SK-N-SH (cell line): ENCODE results near the gene HS6ST3. TPM values are rescaled to one million over a fixed set of nuclear protein-coding genes. Genes with fewer than 3 reads are reported as not detected.

ENCODE experiments used
- CTCF ChIA-PET: fragments of 300-600, 350-600 bp; formaldehyde crosslinking; extraction: SDS; loops from one replicate; lab custom pipeline; 2021; lab: Yijun Ruan, JAX
- POLR2A ChIA-PET: fragments of 350-600 bp; sonication (Branson Sonifier 250); formaldehyde crosslinking; extraction: SDS; loops from one replicate; lab custom pipeline; 2020; ENCODE audit warnings: antibody characterized with exemption, inconsistent platforms; lab: Yijun Ruan, JAX
- DNase-seq: peaks from one replicate; pipeline ENCODE4 v3.0.0; 2012
- H2AFZ ChIP-seq: fragments of 200-600 bp; sonication (generic); 2 replicates; pipeline ENCODE4 v1.8.1; 2016; ENCODE audit warnings: antibody characterized with exemption, mild to moderate bottlenecking, low read depth
- H3F3A ChIP-seq: fragments of 200-600 bp; sonication (generic); replicated peaks from 2 replicates; pipeline ENCODE3; 2016; ENCODE audit warnings: antibody characterized with exemption, mild to moderate bottlenecking; ENCODE audit not compliant: insufficient read depth
- H3K27ac ChIP-seq, 2 experiments: fragments of 200-500 bp in 1 of 2; fragments of 200-600 bp in 1 of 2; sonication (Bioruptor generic) in 1 of 2; sonication (generic), shearing (Covaris generic) in 1 of 2; 2 replicates each; pipeline versions ENCODE4 v1.5.1 to v1.6.1; 2014 to 2016; ENCODE audit warnings: low read depth in 2 of 2, inconsistent platforms in 1 of 2, low read length in 1 of 2, mild to moderate bottlenecking in 1 of 2, mixed read lengths in 1 of 2
- H3K27me3 ChIP-seq: fragments of 200-600 bp; sonication (generic), shearing (Covaris generic); 2 replicates; pipeline ENCODE4 v1.6.1; 2016; ENCODE audit warnings: mixed run types; ENCODE audit not compliant: insufficient read depth
- H3K36me3 ChIP-seq, 2 experiments: fragments of 200-500 bp in 1 of 2; fragments of 200-600 bp in 1 of 2; sonication (Bioruptor generic) in 1 of 2; sonication (generic) in 1 of 2; replicated peaks in 1 of 2; 2 replicates each; pipeline versions ENCODE3 to v1.5.1; 2014 to 2016; ENCODE audit warnings: low read length in 1 of 2, mild to moderate bottlenecking in 1 of 2; ENCODE audit not compliant: insufficient read depth in 2 of 2, control insufficient read depth in 1 of 2
- H3K4me1 ChIP-seq, 2 experiments: fragments of 200-500 bp in 1 of 2; fragments of 200-600 bp in 1 of 2; sonication (Bioruptor generic) in 1 of 2; sonication (generic), shearing (Covaris generic) in 1 of 2; 2 replicates each; pipeline versions ENCODE4 v1.5.1 to v1.6.1; 2014 to 2016; ENCODE audit warnings: low read depth in 1 of 2, low read length in 1 of 2, mixed run types in 1 of 2; ENCODE audit not compliant: insufficient read depth in 2 of 2, control insufficient read depth in 1 of 2
- H3K4me2 ChIP-seq: fragments of 200-600 bp; sonication (generic), shearing (Covaris generic); 2 replicates; pipeline ENCODE4 v1.6.1; 2017; ENCODE audit warnings: mixed run types
- H3K4me3 ChIP-seq, 2 experiments: fragments of 200-500 bp in 1 of 2; fragments of 200-600 bp in 1 of 2; sonication (Bioruptor generic) in 1 of 2; sonication (generic), shearing (Covaris generic) in 1 of 2; 2 replicates each; pipeline versions ENCODE4 v1.5.1 to v1.8.1; 2014 to 2016; ENCODE audit warnings: low read depth in 2 of 2, inconsistent platforms in 1 of 2, low read length in 1 of 2, mild to moderate bottlenecking in 1 of 2, mixed read lengths in 1 of 2, moderate library complexity in 1 of 2
- H3K79me2 ChIP-seq: fragments of 200-600 bp; sonication (generic); 2 replicates; pipeline ENCODE4 v1.8.1; 2017; ENCODE audit warnings: mild to moderate bottlenecking; ENCODE audit not compliant: insufficient read depth
- H3K9ac ChIP-seq: fragments of 200-600 bp; sonication (generic); 2 replicates; pipeline ENCODE4 v1.6.1; 2017; ENCODE audit warnings: mixed run types
- H3K9me2 ChIP-seq: fragments of 200-600 bp; sonication (generic); 2 replicates; pipeline ENCODE4 v1.6.1; 2017; ENCODE audit warnings: mixed run types
- H3K9me3 ChIP-seq: fragments of 200-600 bp; sonication (generic); 2 replicates; pipeline ENCODE4 v1.6.1; 2017; ENCODE audit warnings: mixed run types, mild to moderate bottlenecking, moderate library complexity
- H4K20me1 ChIP-seq: fragments of 200-600 bp; sonication (generic); 2 replicates; pipeline ENCODE4 v1.6.1; 2017; ENCODE audit warnings: mild to moderate bottlenecking, mixed run types; ENCODE audit not compliant: insufficient read depth
- ELF1 ChIP-seq: IDR thresholded peaks from 2 replicates; pipeline ENCODE4 v1.4.0; 2012
- EP300 ChIP-seq, 2 experiments: IDR thresholded peaks; 2 replicates each; pipeline versions ENCODE4 v1.4.0 to v1.6.1; 2012; ENCODE audit warnings: borderline replicate concordance in 1 of 2, low read depth in 1 of 2, low read length in 1 of 2
- EZH2phosphoT487 ChIP-seq: fragments of 200-600 bp; sonication (generic); IDR thresholded peaks from 2 replicates; pipeline ENCODE4 v1.6.1; 2017; ENCODE audit warnings: low read depth, mixed run types, mild to moderate bottlenecking, antibody characterized with exemption, moderate library complexity, borderline replicate concordance
- FOXJ3 ChIP-seq: sonication (generic); formaldehyde crosslinking; IDR thresholded peaks from 2 replicates; pipeline ENCODE4 v1.5.1; 2020; ENCODE audit warnings: mild to moderate bottlenecking, missing genetic modification reagents
- IRF3 ChIP-seq: fragments of 150-350 bp; IDR thresholded peaks from 2 replicates; pipeline ENCODE4 v1.6.1; 2016; ENCODE audit warnings: mild to moderate bottlenecking, low read depth, low read length
- MXI1 ChIP-seq: IDR thresholded peaks from 2 replicates; pipeline ENCODE4 v1.6.1; 2012; ENCODE audit warnings: mild to moderate bottlenecking, low read depth, low read length, improper control_type of control experiment
- NFIC ChIP-seq: IDR thresholded peaks from 2 replicates; pipeline ENCODE4 v1.4.0; 2012; ENCODE audit warnings: borderline replicate concordance
- POLR2AphosphoS5 ChIP-seq: IDR thresholded peaks from 2 replicates; pipeline ENCODE4 v1.6.1; 2012; ENCODE audit warnings: low read depth, low read length
- RCOR1 ChIP-seq: fragments of 150-350 bp; IDR thresholded peaks from 2 replicates; pipeline ENCODE4 v1.6.1; 2017; ENCODE audit warnings: antibody characterized with exemption, low read length
- RFX5 ChIP-seq: IDR thresholded peaks from 2 replicates; pipeline ENCODE4 v1.6.1; 2012; ENCODE audit warnings: mild to moderate bottlenecking, improper control_type of control experiment, low read length
- TAF1 ChIP-seq: IDR thresholded peaks from 2 replicates; pipeline ENCODE4 v1.6.1; 2012; ENCODE audit warnings: low read depth, mild to moderate bottlenecking, low read length, moderate library complexity, borderline replicate concordance
- TCF12 ChIP-seq: IDR thresholded peaks from 2 replicates; pipeline ENCODE4 v1.4.0; 2012
- USF1 ChIP-seq: IDR thresholded peaks from 2 replicates; pipeline ENCODE4 v1.4.0; 2012; ENCODE audit warnings: low read depth, borderline replicate concordance
- USF2 ChIP-seq: fragments of 150-350 bp; IDR thresholded peaks from 2 replicates; pipeline ENCODE4 v1.6.1; 2017; ENCODE audit warnings: antibody characterized with exemption, low read length, low read depth, borderline replicate concordance
- YY1 ChIP-seq: IDR thresholded peaks from 2 replicates; pipeline ENCODE4 v1.4.0; 2012; ENCODE audit warnings: low read depth, mild to moderate bottlenecking
- WGBS: methylation state at CpG from one replicate; pipeline ENCODE4 v1.1.6; 2017; ENCODE audit warnings: low lambda C conversion rate; 5-methylcytosine and 5-hydroxymethylcytosine counted together
- polyA plus RNA-seq, 3 experiments: library from polyadenylated mRNA; depleted of rRNA; stranded (reverse); fragments of >200 nt; gene quantifications; 2 replicates each; pipeline ENCODE4 v1.2.3, GENCODE V29; 2012

The HS6ST3 gene
- polyA plus RNA-seq, 1 of the 3 experiments (the other 2 are of a cell fraction) = under 0.01 TPM

GRCh38 chr13:96707146-96707545, 617.2 kb downstream of the HS6ST3 start:
- H3K4me2 ChIP-seq = no peak overlapping the region
- WGBS = 24% methylated on average over 3 of the region's 3 CpGs

GRCh38 chr13:96710166-96710862, 620.4 kb downstream of the HS6ST3 start:
- H3K4me1 ChIP-seq = peaks cover 0 to 2% of the 10 kb centered on the region in 2 experiments; a peak in 1 of 4 replicates
- H2AFZ ChIP-seq = no peak overlapping the region
- ChIA-PET CTCF (interaction anchor here (0.7 kb wide), 1 partner anchor 248 kb away, joined by 3 read pairs; no protein-coding TSS in a partner anchor), POLR2A (no interaction called here)
- 35% methylated on average over 3 of the region's 3 CpGs for WGBS
- no peaks in the 10 kb centered on the region for H3K27me3 ChIP-seq
- TF ChIP-seq USF1 = no peak
- H3F3A ChIP-seq = no peaks in the 10 kb centered on the region
- no peaks in the 10 kb centered on the region for H3K9me2 ChIP-seq
- H3K27ac ChIP-seq = no peak overlapping the region
- no peak overlapping the region for H3K4me3 ChIP-seq
- H3K4me2 ChIP-seq = no peak overlapping the region
- H3K79me2 ChIP-seq = no peaks in the 10 kb centered on the region
- no peaks in the 10 kb centered on the region for H3K9me3 ChIP-seq
- H3K36me3 ChIP-seq = no peaks in the 10 kb centered on the region
- H3K9ac ChIP-seq = no peak overlapping the region
- DNase-seq = no peak
- no peaks in the 10 kb centered on the region for H4K20me1 ChIP-seq

More at GRCh38 chr13:96707146-96707545, 617.2 kb downstream of the HS6ST3 start:
- no peak for DNase-seq
- Histone ChIP-seq H2AFZ (no peak overlapping the region), H4K20me1 (no peaks in the 10 kb centered on the region), H3K4me1 (peaks cover 0 to 2% of the 10 kb centered on the region in 2 experiments; a peak in 1 of 4 replicates), H3F3A (no peaks in the 10 kb centered on the region), H3K79me2 (no peaks in the 10 kb centered on the region), H3K27me3 (no peaks in the 10 kb centered on the region), H3K9me3 (no peaks in the 10 kb centered on the region), H3K36me3 (no peaks in the 10 kb centered on the region), H3K9ac (no peak overlapping the region), H3K9me2 (no peaks in the 10 kb centered on the region), H3K4me3 (no peak overlapping the region), H3K27ac (no peak overlapping the region)
- ChIA-PET POLR2A (no interaction called here), CTCF (no interaction called here)
- TF ChIP-seq YY1 (no peak), NFIC (no peak), USF1 (no peak), USF2 (no peak), POLR2AphosphoS5 (no peak), RCOR1 (no peak), IRF3 (no peak), TCF12 (no peak), FOXJ3 (CRISPR knock-in tag) (no peak), TAF1 (no peak), MXI1 (no peak), EP300 (IDR thresholded peaks at IDR 0.05; ENCODE audit: borderline replicate concordance in 1 of 2, low read depth in 1 of 2, low read length in 1 of 2) (no peak), RFX5 (no peak), EZH2phosphoT487 (no peak), ELF1 (no peak)
